Embryonic facial prominence (tissue), 1 donor: ENCODE measurements around the gene CHRM4.

Experiments used
- DNase-seq: peaks from one replicate; pipeline ENCODE4 v3.0.0-alpha.2; 2016; ENCODE audit errors: extremely low spot score

Gene CHRM4

DNA sequence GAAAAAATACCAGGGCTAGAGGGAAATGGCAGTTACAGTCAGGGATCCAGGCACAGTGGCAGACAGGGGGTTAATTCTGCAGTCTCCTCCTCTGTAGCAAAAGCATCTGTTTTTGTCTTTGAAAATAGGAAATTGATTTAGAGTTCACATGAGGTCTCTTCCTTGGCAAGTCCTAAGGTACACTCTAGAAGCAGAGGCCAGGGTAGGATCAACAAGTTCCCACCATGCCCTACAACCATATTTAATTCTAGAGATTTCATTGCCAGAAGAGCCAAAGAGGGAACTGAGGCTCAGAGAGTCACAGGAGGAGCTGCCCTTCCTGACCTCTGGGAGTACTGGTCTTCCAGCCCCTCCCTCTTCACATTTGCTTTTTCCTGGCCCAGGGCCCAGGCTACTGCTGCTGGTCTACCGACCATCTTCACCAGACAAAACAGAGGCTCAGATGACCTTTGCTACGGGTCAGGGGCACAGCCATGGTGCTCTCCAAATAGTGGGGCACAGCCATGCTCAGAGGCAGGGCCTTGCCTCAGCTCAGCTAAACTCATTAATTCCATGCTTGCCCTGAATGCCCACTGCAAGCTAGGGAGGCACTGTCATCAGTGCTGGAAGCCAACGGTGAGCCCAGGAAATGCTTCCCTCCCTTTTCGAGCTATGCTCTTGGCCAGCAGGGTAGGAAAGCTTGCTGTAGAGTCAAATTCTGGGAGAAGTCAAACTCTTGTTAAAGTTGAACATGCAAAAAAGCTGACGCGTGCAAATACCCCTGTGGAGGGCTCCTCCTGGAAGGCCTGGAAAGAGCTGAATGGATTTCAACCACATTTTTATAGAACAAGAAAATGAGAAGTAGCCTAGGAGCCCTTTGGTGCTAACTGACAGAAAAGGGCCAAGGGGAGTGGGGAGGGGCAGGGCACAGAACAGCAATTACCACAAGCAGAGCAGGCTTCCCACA, 11.7 kb upstream of the CHRM4 start:
- DNase-seq, result no peak

DNA sequence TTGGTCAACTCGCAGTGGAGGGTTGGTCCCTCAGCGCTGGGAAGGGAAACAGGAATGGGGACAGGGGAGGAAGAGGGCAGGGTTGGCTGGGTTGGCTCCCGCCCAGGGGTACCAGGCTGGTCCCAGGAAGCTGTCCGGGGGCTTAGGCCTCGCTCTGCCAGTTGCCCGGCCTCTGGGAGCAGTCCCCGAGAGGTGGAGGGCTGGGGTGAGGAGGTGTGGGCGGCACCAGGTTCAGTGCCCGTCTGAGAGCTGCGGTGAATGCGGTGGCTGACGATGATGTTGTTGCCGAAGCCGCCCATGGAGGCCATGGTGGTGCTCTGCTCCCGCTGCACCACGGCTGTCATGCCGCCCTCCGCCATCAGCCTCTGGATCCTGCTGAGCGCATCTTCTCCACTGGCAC, 6.0 kb upstream of the CHRM4 start:
- DNase-seq, result no peak

DNA sequence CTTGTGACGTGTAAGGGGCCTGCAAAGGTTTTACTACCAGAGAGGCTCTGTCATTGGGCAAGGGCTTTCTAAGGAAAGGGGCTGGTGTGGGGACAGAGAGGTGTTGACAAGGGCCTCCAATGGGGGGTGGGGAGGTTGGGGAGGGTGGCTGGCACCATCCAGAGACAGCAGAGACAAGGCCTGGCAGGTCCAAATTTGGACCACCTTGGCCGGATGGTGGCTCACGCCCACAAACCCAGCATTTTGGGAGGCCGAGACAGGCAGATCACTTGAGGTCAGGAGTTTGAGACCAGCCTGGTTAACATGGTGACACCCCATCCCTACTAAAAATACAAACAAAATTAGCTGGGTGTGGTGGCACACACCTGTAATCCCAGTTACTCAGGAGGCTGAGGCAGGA, 2.2 kb upstream of the CHRM4 start:
- DNase-seq, result no peak

DNA sequence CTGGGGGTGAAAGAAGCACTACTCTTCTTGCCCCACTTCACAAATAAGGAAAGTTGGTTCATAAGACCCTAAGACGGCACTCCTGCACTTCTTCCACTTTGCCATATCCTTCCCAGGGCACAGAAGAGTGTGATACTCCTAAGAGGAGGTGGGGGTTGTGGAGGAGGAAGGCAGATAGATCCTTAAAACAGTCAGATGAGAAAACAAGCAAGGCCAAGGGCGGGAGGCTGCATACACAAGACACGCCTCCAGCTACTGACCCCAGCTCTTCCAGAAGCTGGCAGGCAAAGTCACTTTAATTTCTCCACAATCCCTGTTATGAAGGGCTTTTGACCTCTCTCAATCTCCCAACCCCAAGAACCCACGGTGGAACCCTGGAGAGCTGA, 1.6 kb upstream of the CHRM4 start:
- no peak for DNase-seq

DNA sequence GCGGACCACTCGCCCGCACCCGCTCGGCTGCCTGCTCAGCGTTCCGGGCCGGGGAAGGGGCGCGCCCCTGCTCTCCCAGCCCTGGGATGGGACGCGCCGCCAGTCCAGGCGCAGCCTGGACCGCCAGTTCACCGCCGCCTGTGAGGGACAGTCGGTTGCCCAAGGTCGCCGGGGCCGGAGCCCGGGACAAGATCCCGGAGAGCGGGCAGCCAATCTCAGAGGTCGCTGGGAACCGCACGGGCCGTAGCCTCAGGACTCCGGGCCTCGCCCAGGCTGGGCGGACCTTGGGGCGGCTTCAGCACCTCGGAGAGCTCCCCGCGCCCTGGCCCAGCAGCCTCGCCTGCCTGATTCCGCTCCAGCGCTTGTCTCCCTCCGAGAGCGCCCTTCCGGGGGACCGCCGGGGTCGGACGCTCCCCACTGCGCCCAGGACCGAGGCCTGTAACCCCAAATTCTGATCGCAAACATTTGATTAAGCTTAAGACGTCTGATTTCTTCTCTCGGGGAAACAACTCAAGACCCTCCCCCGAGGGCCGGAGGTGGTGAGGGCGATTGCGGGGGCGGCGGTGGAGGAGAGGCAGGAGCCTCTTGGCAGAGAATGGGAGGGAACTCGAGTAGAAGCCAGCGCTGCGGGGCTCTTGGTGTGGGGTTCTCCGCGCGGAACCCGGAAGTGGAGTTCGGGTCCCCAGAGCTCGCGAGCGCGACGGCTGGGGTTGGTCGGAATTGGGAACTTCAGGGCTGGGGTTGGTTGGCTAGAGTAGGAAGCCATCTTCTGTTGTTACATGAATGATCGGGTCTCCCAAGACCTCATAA, 1.1 kb upstream of the CHRM4 start:
- DNase-seq, result no peak

DNA sequence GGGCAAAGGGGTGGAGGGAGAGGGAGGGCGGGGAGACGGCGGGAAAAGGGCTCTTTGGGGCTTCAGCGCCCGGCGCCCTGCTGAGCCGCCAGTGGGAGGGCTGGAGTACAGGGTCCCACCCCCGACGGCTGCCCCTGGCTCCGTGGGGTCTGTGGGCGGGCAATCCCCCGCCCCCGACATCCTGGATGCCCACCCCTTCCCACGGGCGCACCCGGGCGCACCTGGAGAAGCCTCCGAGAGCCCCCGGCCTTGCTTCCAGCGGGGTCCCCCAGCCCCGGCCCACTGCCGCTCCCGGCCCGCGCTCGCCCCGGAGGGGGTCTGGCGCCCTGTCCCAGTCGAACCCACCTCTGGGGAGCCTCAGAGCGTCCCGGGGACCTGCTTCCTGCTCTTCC, 394 bp downstream of the CHRM4 start:
- DNase-seq, result no peak

DNA sequence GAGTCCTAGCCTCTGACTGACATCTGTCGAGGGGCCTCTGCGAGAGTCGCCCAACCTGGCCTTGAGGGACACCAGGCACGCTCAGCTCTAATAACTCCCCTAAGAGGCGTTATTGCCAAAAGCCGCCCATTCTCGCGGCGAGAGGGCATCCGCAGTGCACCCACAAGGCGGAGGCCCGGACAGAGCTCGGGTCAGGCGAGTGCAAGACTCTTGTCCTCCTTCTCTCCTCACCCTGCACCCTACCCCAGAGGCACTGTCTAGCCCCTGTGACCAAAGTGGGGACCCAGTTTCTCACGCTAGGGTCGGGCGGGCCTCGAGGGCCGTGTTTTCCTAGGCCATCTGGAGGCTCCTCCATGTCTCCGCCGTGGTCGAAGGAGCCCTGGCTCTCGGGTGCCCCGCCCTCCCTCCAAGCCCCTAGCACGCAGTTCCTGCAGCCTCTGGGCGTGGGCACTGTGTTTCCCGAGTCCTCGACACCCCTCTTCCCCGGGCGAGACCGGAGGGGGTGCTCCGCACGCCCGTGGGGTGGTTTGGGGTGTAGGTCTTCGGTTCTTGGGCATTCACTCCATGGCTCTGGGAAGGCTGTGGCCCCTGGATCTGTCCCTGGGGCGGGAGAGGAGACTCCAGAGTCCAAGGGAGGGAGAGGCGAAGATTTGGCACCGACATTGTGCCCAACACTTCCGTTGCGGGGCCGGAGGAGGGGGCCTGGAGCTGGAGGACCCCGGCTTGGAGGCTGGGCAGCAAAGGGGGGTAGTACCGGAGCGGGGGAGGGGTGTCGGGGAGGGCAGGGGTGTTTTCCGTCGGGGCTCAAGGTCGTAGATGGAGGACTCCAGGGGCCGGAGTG, 1.0 kb downstream of the CHRM4 start:
- DNase-seq, result no peak

DNA sequence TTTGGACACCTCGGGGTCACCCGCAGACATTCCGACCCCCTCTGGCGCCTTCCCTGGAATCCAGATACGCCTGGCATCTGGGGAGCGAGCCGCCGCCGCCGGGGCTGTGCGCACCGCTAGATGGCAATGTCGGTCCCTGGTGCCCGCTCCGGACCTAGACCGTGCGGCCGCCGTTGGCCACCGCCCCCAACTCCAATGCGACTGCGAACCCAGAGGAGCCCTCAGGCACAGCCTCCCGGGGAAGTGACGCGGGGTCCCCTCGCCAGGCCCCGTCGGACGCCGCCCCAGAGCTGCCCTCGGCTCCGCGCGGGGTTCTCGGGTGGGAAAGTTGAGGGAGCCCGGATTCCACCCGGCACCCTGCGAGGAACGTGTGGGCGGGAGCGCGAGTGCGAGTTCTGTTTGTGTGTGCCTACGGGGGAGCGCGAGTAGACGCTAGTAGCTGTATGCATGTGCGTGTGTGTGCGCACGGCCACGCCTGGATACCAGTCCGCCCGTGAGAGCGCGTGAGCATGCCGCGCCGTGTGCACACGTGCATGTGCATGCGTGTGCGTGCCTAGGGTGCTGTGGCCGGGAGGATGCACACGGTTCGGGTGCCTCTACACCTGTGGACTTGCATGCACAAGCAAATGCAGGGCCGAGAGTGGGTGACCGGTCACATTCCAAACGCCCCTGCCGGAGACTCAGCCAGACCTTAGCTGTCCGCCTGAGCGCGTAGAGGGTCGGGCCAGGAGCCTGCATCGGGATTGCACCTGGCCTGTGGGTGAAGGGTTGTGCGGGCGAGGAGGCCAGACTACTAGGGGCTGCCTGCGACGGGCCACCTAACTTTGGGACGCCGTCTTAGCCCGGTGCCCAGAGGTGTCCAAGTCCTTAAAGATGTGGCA, 1.9 kb downstream of the CHRM4 start:
- no peak for DNase-seq

DNA sequence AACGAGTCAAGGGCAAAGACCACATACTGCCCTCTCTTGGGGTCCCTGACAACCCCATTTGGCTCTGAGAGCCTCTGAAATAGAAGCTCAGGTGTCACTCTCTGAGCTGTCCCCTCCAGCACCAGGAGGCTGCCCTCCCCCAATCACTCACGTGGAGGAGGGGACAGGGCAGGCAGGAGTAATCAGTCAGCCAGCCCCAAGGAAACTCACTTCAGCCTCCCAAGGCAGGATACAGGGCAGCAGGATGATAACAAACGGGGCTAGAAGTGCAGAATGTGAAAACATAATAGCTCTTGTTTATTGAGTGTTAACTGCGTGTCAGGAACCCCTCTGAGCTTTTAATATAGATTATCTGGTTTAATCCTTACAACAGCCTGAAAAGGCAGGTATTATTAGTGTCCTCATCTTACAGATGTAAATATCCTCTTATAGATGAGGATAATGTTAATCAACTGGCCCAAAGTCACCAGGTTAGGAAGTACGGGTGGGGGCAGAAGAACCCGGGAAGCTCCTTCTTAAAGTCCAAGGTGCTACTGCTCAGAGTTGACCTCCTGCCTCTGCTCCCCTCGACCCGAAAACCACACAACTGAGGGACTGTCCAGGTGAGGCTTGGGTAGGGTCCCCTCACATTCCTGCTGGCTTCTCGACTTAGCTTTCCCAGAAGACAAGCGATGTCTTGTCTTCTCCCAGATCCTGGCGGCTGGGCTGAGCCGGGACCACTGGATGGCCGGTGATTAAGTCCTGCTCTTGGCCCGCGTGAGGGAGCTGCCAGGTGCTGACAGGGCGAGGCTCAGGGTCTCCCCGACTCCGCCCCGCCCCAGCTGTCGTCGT, 2.7 kb downstream of the CHRM4 start:
- no peak for DNase-seq

DNA sequence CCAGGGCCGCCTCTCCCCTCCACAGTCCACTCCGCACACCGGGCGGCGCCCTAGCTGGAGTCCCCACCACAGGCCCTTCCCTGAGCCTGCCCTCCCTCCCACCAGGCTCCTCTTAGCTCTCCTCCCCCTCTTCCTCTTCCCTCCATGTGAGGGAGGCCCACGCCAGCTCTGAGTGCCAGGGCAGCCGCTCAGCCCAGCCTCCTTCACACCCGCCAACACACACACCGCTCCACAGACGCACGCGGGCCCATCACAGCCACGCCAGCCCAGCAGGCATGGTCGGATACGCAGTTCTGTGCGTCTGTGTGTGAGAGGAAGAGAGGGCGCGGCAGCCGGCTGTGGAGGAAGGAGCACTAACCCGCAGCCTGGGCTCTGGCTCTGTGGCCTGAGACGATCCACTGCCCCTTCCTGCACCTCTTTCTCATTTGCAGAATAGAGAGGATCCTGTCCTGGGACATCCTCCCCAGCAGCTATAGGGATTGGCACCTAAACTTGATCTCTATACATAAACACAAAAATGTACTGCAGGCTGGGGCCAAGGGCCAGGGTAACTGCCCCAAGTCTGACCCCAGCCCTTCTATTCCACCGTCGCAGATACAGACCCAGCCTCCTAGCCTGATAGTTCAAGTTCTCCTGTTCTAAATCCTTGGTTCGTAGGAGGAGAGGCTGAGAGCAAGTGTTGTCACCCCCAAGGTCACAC, 3.5 kb downstream of the CHRM4 start:
- DNase-seq, result no peak

DNA sequence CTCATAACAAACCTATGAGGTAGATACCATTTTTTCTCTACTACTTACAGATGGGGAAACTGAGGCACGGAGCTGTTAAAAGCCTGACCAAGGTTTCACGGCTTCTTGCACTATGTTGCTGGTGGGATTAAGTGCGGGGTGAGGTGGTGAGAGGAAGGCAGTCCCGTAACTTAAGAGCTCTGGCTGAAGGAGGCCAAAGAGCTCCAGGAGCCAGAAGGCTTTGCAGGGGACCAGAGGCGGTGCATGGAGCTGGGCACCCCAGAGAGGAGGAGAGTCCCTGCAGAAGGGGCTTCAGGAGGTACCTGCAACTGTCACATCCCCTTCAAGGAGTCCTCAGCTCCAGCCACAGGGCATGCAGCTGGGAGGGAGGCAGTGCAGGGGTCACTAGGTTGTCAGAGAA, 4.1 kb downstream of the CHRM4 start:
- no peak for DNase-seq

DNA sequence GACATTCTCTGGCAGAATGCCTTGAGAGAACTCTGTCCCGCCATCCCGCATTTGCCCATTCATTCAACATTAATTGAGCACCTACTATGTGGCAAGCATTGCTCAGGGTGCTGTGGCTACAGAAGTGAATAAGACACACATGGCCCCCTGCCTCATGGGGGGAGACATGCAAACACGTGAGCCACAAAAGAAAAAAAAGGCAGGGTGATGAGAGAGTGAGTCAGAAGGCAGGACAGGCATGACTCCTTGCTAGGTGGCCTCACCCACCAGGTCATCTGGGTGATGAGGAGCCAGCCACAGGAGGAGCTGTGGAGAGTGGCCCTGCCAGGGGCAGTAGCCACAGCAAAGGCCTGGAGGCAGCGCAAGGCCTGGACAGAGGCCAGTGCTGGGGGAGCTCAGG, 4.9 kb downstream of the CHRM4 start:
- no peak for DNase-seq

DNA sequence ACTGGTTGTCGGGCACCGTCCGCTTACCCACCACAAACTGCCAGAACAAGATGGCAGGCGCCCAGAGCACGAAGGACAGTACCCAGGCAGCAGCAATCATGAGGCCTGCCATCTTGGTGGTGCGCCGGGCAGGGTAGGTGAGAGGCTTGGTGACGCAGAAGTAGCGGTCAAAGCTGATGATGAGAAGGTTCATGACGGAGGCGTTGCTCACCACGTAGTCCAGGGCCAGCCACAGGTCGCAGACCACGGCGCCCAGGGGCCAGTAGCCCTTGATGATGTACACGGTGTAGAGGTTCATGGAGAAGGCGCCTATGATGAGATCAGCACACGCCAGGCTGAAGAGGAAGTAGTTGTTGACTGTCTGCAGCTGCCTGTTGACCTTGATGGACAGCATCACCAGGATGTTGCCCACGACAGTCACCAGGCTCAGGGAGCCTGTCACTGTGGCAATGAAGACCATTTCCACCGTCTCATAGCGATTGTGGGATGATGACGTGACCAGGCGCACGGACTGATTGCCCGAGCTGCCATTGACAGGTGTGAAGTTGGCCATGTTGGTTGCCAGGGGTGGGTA, 5.5 kb downstream of the CHRM4 start:
- DNase-seq, result no peak

DNA sequence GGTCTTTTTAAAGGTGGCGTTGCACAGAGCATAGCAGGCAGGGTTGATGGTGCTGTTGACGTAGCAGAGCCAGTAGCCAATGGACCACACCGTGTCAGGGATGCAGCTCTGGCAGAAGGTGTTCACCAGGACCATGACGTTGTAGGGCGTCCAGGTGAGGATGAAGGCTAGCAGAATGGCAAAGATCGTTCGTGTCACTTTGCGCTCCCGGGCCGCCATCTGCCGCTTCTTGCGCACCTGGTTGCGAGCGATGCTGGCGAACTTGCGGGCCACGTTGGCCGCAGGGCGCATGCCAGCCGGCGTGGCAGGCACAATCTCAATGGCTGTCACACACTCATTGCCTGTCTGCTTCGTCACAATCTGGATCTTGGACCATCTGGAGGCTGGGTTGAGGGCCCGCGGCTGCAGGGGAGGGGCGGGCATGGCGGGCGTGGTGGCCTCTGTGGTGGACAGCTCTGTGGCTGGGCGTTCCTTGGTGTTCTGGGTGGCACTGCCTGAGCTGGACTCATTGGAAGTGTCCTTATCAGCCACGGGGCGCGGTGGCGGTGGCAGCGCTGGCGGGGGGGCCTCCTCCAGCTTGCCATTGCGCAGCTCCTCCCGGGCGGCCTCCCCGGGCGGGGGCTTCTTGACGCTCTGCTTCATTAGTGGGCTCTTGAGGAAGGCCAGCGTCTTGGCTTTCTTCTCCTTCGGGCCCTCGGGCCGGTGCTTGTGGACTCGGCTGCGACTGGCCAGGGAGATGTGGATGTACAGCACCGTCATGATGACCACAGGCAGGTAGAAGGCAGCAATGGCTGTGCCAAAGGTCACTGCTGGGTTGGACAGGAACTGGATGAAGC, 6.2 kb downstream of the CHRM4 start:
- no peak for DNase-seq

DNA sequence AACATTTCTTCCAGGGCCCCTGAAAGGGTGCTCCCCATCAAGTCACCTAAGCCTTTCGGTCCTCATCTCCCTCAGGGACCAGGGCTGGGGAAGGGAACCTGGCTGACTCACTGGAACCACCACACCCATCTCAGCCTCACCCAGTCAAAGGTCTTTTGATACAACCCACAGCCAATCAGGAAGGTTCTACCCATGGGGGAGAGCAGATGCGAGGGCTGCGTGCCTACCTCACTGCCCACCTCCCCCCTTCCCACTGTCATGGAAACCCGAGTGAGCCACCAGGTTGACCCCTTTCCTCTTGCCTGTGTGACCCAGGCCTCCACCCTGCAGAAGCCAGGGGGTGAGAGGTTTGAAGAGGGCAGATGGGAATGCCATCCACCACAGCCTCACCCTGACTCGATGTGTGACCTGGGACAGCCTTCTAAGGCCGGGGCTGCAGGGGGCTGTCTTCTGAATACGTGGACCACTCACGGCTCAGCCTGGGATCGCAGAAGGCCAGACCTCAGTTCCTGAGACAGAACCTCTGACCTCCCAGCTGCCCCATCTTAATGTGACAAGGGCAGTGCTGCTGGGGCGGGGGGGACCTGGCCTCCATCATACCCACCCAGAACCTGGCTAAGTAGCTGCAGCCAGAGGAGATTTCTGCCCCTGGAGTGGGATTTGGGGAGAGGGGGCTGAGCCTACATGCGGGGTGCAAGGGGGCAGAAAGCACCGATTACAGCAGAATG, 7.4 kb downstream of the CHRM4 start:
- no peak for DNase-seq

DNA sequence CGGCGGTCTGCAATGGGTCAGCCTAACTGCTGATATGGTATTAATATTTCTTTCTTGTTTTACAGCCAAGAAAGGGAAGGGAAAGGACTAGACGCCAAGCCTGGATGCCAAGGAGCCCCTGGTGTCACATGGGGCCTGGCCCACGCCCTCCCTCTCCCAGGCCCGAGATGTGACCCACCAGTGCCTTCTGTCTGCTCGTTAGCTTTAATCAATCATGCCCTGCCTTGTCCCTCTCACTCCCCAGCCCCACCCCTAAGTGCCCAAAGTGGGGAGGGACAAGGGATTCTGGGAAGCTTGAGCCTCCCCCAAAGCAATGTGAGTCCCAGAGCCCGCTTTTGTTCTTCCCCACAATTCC, 8.2 kb downstream of the CHRM4 start:
- no peak for DNase-seq

DNA sequence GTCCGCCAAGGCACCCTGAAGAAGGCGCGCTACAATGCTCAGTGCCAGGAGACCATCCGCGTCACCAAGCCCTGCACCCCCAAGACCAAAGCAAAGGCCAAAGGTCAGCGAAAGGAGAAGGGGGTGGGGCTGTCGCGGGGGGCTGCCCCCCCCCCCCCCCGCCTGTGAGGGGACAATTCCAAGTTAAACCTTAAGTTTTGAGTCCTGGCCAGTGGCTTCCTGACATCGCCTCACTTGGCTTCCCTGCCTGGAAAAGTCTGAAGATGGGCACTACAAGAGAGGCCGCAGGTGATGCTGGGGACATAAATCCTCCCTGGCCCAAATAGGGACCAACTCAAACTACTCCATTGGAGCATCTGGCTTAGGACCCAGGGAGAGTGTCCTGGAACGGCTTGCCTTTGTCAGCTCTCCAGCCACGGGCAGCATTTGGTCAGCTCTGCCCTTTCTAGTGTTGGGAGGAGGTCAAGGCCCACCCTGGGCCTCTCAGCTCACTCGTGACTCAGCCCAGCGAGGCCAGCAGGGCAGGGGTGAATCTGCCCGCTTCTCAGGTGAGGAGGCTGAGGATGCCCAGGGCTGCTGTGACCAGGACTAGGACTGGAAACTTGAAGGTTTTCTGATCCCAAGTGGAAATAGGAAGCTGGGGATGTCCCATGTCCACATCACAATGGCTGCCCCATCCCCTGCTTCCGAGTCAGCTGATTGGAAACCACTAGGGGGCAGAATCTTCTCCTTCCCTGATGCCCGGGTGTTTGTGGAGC, 8.8 kb downstream of the CHRM4 start:
- DNase-seq, result no peak
